GM18951 (cell line): ENCODE data around the gene MAZ.

ENCODE experiments used
- POLR2A ChIP-seq: IDR thresholded peaks from 4 replicates; pipeline ENCODE4 v1.6.1; 2011; ENCODE audit warnings: mild to moderate bottlenecking; ENCODE audit not compliant: insufficient read length, insufficient read depth; ENCODE audit errors: extremely low read depth
- in situ Hi-C: fragments of 300-500 bp; cut with MboI; formaldehyde crosslinking; loops from one replicate; pipeline ENCODE4 v1.12.0; 2022; ENCODE audit warnings: low sequenced_read_pairs, mixed read lengths, inconsistent platforms; ENCODE audit not compliant: unreplicated experiment

MAZ gene

GRCh38 chr16:29794231-29794710, 12.1 kb upstream of the MAZ start:
- in situ Hi-C loops = no loop called here
- TF ChIP-seq POLR2A = no peak

GRCh38 chr16:29802416-29802935, 3.9 kb upstream of the MAZ start:
- in situ Hi-C loops = no loop called here
- no peak for TF ChIP-seq POLR2A

- in situ Hi-C loops = no loop called here
- TF ChIP-seq POLR2A = no peak
Observed at GRCh38 chr16:29804020-29804419, 2.3 kb upstream of the MAZ start.

- TF ChIP-seq POLR2A = no peak
- in situ Hi-C loops = no loop called here
Observed at GRCh38 chr16:29804455-29805231, 1.7 kb upstream of the MAZ start.

GRCh38 chr16:29805232-29806098, 864 bp upstream of the MAZ start:
- peak; percentile 81 for TF ChIP-seq POLR2A
- in situ Hi-C loops = no loop called here

DNA sequence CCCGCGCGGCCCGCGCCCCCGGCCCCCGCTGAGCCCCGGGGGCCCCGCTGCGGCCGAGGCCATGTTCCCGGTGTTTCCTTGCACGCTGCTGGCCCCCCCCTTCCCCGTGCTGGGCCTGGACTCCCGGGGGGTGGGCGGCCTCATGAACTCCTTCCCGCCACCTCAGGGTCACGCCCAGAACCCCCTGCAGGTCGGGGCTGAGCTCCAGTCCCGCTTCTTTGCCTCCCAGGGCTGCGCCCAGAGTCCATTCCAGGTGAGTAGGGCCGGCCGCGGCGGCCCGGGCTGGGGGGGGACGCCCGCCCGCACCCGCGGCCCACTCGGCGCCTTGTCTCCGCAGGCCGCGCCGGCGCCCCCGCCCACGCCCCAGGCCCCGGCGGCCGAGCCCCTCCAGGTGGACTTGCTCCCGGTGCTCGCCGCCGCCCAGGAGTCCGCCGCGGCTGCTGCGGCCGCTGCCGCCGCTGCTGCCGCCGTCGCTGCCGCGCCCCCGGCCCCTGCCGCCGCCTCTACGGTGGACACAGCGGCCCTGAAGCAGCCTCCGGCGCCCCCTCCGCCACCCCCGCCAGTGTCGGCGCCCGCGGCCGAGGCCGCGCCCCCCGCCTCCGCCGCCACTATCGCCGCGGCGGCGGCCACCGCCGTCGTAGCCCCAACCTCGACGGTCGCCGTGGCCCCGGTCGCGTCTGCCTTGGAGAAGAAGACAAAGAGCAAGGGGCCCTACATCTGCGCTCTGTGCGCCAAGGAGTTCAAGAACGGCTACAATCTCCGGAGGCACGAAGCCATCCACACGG, 504 bp downstream of the MAZ start:
- TF ChIP-seq POLR2A = peak; percentile 53
- in situ Hi-C loops = no loop called here

- peak; percentile 60 for TF ChIP-seq POLR2A
- in situ Hi-C loops = no loop called here
Observed at GRCh38 chr16:29807426-29808218, 1.3 kb downstream of the MAZ start.

DNA sequence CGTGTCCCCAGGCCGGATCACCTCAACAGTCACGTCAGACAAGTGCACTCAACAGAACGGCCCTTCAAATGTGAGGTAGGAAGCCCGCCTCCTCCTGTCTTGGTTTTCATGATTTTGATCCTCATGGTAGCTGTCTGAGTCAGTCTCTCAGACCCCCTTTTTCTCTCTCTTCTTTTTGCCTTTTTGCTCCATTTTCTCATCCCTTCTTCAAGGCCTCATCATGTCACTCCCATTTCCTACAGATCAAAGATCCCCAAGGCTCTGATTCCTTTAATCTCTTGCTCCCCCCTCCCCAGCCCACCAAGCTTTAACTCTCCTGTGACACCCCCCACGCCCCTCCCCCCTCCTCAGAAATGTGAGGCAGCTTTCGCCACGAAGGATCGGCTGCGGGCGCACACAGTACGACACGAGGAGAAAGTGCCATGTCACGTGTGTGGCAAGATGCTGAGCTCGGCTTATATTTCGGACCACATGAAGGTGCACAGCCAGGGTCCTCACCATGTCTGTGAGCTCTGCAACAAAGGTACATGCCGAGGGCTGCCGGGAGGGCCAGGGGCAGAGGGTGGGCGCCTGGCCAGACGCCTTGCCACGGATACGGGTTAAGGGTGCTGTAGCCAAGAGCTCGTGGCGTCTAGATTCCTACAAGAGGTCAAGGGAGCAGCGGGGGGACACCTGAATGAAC, 2.0 kb downstream of the MAZ start:
- in situ Hi-C loops = no loop called here

DNA sequence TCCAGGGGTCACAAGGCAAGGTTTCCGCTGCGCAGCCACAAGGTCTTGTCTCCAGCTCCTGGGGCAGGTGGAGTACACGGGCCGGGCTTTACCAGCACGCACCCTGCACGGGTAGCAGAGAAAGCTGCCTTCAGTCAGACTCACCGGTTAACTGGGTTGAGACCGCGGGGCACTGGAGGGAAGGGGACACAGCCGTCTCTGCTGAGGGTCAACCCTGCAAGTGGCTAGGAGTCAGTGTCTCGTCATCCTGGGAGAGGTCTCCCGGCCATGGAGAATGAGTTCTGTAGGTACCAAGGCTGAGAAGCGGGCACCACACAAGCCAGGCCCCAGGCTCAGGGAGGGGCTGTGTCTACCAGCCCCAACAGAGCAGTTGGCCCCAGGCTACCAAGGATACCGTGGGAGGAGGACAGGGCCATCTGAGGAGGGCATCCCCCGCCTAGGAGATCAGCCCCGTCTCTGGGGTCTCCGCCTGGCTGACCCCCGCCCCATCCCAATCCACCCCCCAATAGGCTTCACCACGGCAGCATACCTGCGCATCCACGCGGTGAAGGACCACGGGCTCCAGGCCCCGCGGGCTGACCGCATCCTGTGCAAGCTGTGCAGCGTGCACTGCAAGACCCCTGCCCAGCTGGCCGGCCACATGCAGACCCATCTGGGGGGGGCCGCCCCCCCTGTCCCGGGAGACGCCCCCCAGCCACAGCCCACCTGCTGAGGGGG, 2.9 kb downstream of the MAZ start:
- in situ Hi-C loops = no loop called here
- TF ChIP-seq POLR2A = no peak

More for the DNA sequence above, 2.0 kb downstream of the MAZ start:
- TF ChIP-seq POLR2A = no peak

DNA sequence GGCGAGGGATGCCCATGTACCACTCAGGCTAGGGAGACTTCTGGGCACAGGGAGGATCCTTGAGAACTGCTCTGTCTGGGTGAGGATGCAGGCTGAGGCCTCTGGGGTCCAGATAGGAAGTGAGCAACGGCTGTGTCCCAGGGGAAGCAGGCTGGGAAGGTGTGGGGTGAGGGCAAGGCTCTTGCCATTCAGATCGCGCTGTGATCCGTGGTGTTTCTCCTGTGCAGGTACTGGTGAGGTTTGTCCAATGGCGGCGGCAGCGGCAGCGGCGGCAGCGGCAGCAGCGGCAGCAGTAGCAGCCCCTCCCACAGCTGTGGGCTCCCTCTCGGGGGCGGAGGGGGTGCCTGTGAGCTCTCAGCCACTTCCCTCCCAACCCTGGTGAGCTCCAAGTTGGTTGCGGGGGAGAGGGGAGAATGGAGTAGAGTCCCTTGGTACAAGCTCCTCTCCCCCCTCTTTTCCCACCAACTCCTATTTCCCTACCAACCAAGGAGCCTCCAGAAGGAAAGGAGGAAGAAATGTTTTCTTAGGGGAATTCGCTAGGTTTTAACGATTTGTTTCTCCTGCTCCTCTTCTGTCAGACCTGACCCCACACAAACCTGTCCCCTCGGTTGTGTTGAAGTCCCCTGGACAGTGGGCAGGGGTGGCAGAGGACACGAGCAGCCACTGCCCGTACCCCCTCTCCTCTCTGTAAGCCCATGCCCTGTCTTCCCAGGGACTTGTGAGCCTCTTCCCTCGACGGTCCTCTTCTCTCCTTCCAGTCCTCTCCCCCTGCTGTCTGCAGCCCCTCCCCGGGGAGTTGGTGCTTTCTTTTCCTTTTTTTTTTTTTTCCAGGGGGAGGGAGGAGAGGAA, 3.7 kb downstream of the MAZ start:
- in situ Hi-C loops = no loop called here
- no peak for TF ChIP-seq POLR2A

DNA sequence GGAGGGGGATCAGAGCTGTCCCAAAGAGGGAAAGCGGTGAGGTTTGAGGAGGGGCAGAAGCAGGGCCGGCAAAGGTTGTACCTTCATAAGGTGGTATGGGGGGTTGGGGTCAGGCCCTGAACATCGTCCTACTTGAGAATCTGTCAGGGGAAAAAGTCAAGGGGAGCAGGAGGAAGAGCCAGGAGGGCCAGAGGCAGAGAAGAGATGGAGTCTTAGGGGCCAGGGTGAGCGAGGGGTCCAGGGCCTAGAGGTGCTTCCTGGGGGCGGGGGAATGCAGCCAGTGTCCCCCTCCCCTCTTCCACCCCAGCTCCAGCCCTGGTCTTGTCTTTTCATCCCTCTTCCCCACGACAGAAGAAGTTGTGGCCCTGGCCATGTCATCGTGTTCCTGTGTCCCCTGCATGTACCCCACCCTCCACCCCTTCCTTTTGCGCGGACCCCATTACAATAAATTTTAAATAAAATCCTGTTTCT, 4.4 kb downstream of the MAZ start:
- no peak for TF ChIP-seq POLR2A
- in situ Hi-C loops = no loop called here
